Fibroblast of villous mesenchyme (primary cell): ENCODE results near the gene DOK5. TPM values are rescaled to one million over a fixed set of nuclear protein-coding genes. Genes with fewer than 3 reads are reported as not detected.

Experiments
- DNase-seq: peaks from one replicate; pipeline ENCODE4 v3.0.0-alpha.2; 2010; ENCODE audit warnings: low read depth
- H3K4me3 ChIP-seq: 2 replicates; pipeline ENCODE4 v1.5.1; 2011; ENCODE audit warnings: low read depth, mild to moderate bottlenecking, low read length
- total RNA-seq: library from RNA; depleted of rRNA; stranded (reverse); fragments of >200 nt; gene quantifications from 2 replicates; pipeline ENCODE4 v1.2.3, GENCODE V29; 2012
- TF ChIP-seq, protein P1 (sequence below): IDR thresholded peaks from 2 replicates; pipeline ENCODE4 v1.5.1; 2012; ENCODE audit warnings: low read depth, mild to moderate bottlenecking, low read length; ENCODE audit not compliant: insufficient read depth

DOK5 gene
- total RNA-seq, 1 donor, result under 0.01 TPM

DNA sequence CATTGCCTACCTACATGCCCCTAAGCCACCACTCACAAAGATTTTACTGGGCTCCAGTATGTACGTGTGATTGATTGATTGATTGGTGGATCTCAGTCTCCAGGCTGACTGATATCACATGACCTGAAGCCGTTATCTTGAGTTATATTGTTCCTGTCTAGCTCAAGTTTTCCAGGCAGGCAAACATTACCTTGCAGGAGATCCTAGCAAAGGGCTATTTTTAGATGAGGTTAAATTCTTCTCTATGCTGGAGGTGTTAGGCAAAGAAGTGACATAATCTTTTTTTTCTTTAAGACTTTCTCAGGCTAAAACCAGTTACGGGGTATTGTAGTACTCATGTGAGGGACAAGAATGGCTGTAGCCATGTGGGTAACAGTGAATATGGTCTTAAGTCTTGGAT is 125.2 kb downstream of the DOK5 start:
- no peak overlapping the region for H3K4me3 ChIP-seq
- DNase-seq, result no peak
- TF ChIP-seq, protein P1, sequence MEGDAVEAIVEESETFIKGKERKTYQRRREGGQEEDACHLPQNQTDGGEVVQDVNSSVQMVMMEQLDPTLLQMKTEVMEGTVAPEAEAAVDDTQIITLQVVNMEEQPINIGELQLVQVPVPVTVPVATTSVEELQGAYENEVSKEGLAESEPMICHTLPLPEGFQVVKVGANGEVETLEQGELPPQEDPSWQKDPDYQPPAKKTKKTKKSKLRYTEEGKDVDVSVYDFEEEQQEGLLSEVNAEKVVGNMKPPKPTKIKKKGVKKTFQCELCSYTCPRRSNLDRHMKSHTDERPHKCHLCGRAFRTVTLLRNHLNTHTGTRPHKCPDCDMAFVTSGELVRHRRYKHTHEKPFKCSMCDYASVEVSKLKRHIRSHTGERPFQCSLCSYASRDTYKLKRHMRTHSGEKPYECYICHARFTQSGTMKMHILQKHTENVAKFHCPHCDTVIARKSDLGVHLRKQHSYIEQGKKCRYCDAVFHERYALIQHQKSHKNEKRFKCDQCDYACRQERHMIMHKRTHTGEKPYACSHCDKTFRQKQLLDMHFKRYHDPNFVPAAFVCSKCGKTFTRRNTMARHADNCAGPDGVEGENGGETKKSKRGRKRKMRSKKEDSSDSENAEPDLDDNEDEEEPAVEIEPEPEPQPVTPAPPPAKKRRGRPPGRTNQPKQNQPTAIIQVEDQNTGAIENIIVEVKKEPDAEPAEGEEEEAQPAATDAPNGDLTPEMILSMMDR, result no peak

DNA sequence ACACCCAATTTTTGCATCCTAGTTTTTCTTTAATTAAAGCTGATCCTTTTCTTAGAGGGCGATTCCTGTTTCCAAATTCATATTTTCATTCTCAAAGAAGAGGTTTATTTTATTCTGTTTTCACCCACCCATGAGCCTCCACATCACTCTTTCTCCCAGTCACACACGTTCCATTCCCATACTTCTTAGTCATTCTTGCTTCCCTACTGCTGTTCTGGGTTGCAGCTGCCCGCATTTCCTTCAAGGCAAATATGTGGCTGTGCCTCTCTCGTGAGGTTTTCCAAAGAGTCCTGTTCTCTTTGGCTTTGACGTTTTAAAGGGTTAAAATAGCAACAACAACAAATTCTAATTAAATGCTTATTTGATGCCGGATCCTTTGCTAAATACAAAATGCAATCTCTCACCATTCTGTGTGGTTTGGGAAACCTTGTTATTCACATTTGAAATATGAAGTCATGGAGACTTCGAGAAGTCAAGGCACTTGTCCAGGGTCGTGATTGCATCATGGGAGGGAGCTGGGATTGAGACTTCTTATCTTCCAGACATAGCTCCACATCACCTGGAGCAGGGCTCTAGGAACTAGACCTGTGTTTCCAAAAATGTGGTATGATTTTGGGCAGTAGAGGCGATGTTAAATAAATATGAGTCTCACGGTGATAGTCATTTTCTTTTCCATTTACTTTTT is 126.6 kb downstream of the DOK5 start:
- TF ChIP-seq, protein P1, result no peak
- H3K4me3 ChIP-seq, result no peak overlapping the region
- no peak for DNase-seq

DNA sequence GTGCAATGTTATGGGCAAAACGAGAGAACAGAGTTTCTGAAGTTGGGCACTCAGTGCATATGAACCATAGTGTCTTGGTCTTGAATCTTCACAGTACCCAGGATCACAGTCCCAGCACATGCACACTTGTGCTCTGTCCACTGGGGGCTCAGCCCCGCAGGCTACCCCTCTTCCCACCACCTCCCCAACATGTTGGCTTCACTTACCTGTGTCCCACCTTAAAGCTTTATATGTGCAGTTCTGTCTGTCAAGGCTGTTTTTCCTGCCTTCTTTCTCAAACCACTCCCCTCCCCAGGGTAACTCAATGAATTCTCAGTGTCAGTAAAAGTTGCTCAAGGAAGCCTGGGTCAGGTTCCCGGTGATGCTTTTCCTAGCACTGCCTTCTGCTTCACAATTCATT is 129.9 kb downstream of the DOK5 start:
- no peak overlapping the region for H3K4me3 ChIP-seq
- DNase-seq, result no peak
- TF ChIP-seq, protein P1, result no peak

DNA sequence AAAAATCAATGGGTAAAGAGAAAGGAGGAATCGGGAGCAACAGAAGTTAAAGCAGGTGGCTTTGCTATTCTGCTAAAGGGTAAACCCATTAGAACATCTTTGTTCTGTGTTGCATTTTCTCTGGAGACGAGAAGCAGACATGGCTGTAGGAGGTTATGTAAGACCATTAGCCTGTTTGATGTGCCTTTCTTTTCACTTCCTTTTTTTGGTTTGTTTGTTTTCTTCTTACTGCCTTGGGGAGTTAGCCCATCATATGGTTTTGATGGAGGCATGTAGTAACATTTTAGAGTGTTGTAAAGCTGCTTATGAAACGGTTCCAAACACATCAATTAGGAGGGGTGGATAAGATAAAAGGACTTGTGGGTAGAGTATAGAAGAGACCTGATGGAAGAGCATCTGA is 131.0 kb downstream of the DOK5 start:
- H3K4me3 ChIP-seq, result no peak overlapping the region
- TF ChIP-seq, protein P1, result no peak
- no peak for DNase-seq

DNA sequence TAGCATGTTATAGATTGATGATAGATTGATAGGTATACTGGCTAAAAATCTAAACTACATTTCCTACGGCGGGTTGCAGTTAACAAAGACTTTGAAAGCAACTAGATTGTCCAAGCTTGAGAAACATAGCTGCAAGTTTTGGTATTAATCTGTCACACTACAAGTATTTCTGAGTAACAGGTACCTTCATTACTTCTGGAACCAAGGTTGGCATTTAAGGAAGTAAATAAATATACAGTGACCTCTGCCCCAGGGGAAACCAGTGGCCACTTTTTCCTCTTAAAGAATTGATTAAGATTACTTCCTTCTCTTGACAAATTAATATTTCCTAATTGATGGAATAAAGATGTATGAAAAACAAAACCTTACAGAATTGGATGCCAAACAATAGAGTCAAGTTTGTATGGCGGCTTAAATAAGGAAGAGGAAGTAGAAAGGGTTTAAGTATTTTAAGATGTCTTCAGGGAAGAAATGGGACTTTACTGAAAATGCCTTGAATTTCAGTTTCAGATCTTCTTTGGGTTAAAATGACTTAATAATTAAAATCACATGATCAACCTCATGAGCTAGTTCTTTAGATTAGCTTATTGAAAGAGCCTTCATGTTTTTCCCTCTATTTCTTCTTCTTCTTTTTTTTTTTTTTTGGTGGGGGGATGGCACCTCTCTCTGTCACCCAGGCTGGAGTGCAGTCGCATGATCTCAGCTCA is 132.8 kb downstream of the DOK5 start:
- H3K4me3 ChIP-seq, result no peak overlapping the region
- TF ChIP-seq, protein P1, result no peak
- no peak for DNase-seq

DNA sequence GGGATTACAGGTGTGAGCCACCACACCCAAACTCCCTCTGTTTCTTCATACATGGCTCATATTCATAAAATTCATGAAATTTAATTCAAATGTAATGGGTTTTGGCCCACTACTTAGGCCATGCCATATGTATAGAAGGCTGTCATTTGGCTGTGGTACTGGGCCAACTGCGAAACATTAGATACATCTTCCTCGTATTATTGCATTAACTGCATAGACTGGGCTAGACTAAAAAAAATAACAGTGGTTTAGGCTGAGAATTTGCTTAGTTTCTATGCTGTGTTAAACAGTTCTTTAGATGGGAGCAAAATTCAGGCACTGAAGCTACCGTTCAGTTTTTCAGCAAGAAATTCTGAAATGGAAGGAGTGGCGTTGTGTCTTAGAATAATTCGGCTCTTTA is 133.6 kb downstream of the DOK5 start:
- TF ChIP-seq, protein P1, result no peak
- DNase-seq, result no peak
- no peak overlapping the region for H3K4me3 ChIP-seq
